Bronchial epithelial cell (primary cell): ENCODE results near the gene RESF1. TPM values are rescaled to one million over a fixed set of nuclear protein-coding genes. Genes with fewer than 3 reads are reported as not detected.

ENCODE experiments used
- DNase-seq: peaks from one replicate; pipeline ENCODE4 v3.0.0-alpha.2; 2010; ENCODE audit warnings: low read depth
- FAIRE-seq: peaks from 2 replicates; lab custom pipeline; 2011; peaks lifted over from hg19 to GRCh38; lab: Jason Lieb, UNC
- H3K27me3 ChIP-seq: 2 replicates; pipeline ENCODE4 v1.5.1; 2011; ENCODE audit warnings: low read length; ENCODE audit not compliant: control insufficient read depth, insufficient read depth
- H3K36me3 ChIP-seq: 2 replicates; pipeline ENCODE4 v1.5.1; 2011; ENCODE audit warnings: low read length; ENCODE audit not compliant: control insufficient read depth, insufficient read depth
- H3K4me3 ChIP-seq: 2 replicates; pipeline ENCODE4 v1.5.1; 2011; ENCODE audit warnings: mild to moderate bottlenecking, low read depth, low read length, control low read depth
- CTCF ChIP-seq: IDR thresholded peaks from 2 replicates; pipeline ENCODE4 v1.5.1; 2011; ENCODE audit warnings: mild to moderate bottlenecking, moderate library complexity, low read length, control low read depth, inconsistent platforms; ENCODE audit not compliant: insufficient read depth, severe bottlenecking
- total RNA-seq: library from RNA; depleted of rRNA; stranded (reverse); fragments of >200 nt; gene quantifications from 2 replicates; pipeline ENCODE4 v1.2.1, GENCODE V29; 2014

RESF1 gene
- total RNA-seq, 1 donor from 2014 or later = 15.3 TPM

GRCh38 chr12:31964280-31964679 is 5.1 kb downstream of the RESF1 start:
- DNase-seq (no peak), FAIRE-seq (no peak)
- Histone ChIP-seq H3K36me3 (peaks cover 2% of the 10 kb centered on the region), H3K4me3 (no peak overlapping the region), H3K27me3 (no peaks in the 10 kb centered on the region)
- TF ChIP-seq CTCF = no peak

GRCh38 chr12:31965090-31965489 is 5.9 kb downstream of the RESF1 start:
- H3K4me3 ChIP-seq = no peak overlapping the region
- no peak for DNase-seq
- FAIRE-seq = no peak
- H3K36me3 ChIP-seq = peaks cover 2% of the 10 kb centered on the region
- TF ChIP-seq CTCF = no peak
- H3K27me3 ChIP-seq = no peaks in the 10 kb centered on the region

GRCh38 chr12:31966558-31967205 is 7.5 kb downstream of the RESF1 start:
- Histone ChIP-seq H3K27me3 (no peaks in the 10 kb centered on the region), H3K4me3 (no peak overlapping the region), H3K36me3 (peaks cover 3% of the 10 kb centered on the region)
- FAIRE-seq (no peak), DNase-seq (no peak)
- no peak for TF ChIP-seq CTCF

- no peak for TF ChIP-seq CTCF
- no peak overlapping the region for H3K4me3 ChIP-seq
- DNase-seq (no peak), FAIRE-seq (no peak)
- H3K36me3 ChIP-seq = peaks cover 5% of the 10 kb centered on the region
- H3K27me3 ChIP-seq = no peaks in the 10 kb centered on the region
These were observed 8.3 kb downstream of the RESF1 start for GRCh38 chr12:31967539-31967938.

GRCh38 chr12:31970199-31970598 is 11.0 kb downstream of the RESF1 start:
- peaks cover 7% of the 10 kb centered on the region for H3K36me3 ChIP-seq
- TF ChIP-seq CTCF = no peak
- H3K4me3 ChIP-seq = no peak overlapping the region
- peak; percentile 63 for DNase-seq
- no peak for FAIRE-seq
- H3K27me3 ChIP-seq = no peaks in the 10 kb centered on the region

GRCh38 chr12:31973818-31974217 is 14.6 kb downstream of the RESF1 start:
- Histone ChIP-seq H3K36me3 (peaks cover 7% of the 10 kb centered on the region), H3K4me3 (no peak overlapping the region), H3K27me3 (no peaks in the 10 kb centered on the region)
- no peak for TF ChIP-seq CTCF
- DNase-seq = no peak
- peak; percentile 13 for FAIRE-seq
